ENCODE results near the gene C22orf39. TPM values are rescaled to one million over a fixed set of nuclear protein-coding genes. Genes with fewer than 3 reads are reported as not detected.

The C22orf39 gene
- total RNA-seq, 2 donors from 2014 or later = 21.6 to 21.8 TPM

- peaks cover 11% of the 10 kb centered on the region for H3K4me1 ChIP-seq
- H3K27me3 ChIP-seq = no peaks in the 10 kb centered on the region
- no peak for TF ChIP-seq CTCF (IDR thresholded peaks at IDR 0.05)
- peak; percentile 83 for DNase-seq
- peak within 1 kb of the TSS; percentile 81 for H3K4me3 ChIP-seq
- H3K9ac ChIP-seq (ENCODE audit: low read depth in 2 of 2, low read length in 2 of 2) = peak within 1 kb of the TSS; percentile 80 to 93
- H3K27ac ChIP-seq = peak within 1 kb of the TSS; percentile 91
- intact Hi-C loops (cut with DNase I) = loop anchor here (10.0 kb wide), 1 partner anchor 294 kb away; no protein-coding TSS in a partner anchor
- H3K36me3 ChIP-seq = no peaks in the 10 kb centered on the region
- H3K9me3 ChIP-seq = no peaks in the 10 kb centered on the region
Observed at GRCh38 chr22:19478901-19479354, 31.4 kb upstream of the C22orf39 start, which contains the start of gene UFD1. Gene UFD1 (minus strand): TSS chr22:19479193. CDS start chr22:19479085, 108 bp downstream.

GRCh38 chr22:19478045-19478900 lies 30.8 kb upstream of the C22orf39 start:
- Histone ChIP-seq H3K27ac (peak overlapping the region; percentile 91), H3K27me3 (no peaks in the 10 kb centered on the region), H3K4me3 (peak overlapping the region; percentile 81), H3K9ac (ENCODE audit: low read depth in 2 of 2, low read length in 2 of 2) (peak overlapping the region; percentile 76 to 80), H3K9me3 (no peaks in the 10 kb centered on the region), H3K36me3 (no peaks in the 10 kb centered on the region), H3K4me1 (peaks cover 11% of the 10 kb centered on the region)
- DNase-seq = peak; percentile 26
- TF ChIP-seq CTCF (IDR thresholded peaks at IDR 0.05) = no peak
- intact Hi-C loops (cut with DNase I) = loop anchor here (10.0 kb wide), 1 partner anchor 293 kb away; no protein-coding TSS in a partner anchor

- H3K27ac ChIP-seq = no peak overlapping the region
- H3K9ac ChIP-seq (ENCODE audit: low read depth in 2 of 2, low read length in 2 of 2) = peak overlapping the region in 1 of 2 donors; percentile 76
- H3K27me3 ChIP-seq = no peaks in the 10 kb centered on the region
- H3K9me3 ChIP-seq = no peaks in the 10 kb centered on the region
- H3K4me1 ChIP-seq = peaks cover 11% of the 10 kb centered on the region
- no peaks in the 10 kb centered on the region for H3K36me3 ChIP-seq
- TF ChIP-seq CTCF (IDR thresholded peaks at IDR 0.05) = no peak
- no peak for DNase-seq
- intact Hi-C loops (cut with DNase I) = loop anchor here (10.0 kb wide), 1 partner anchor 293 kb away; no protein-coding TSS in a partner anchor
- H3K4me3 ChIP-seq = peak overlapping the region; percentile 81
Observed at GRCh38 chr22:19477321-19478044, 30.0 kb upstream of the C22orf39 start.

GRCh38 chr22:19476023-19476422 lies 28.5 kb upstream of the C22orf39 start:
- peaks cover 11% of the 10 kb centered on the region for H3K4me1 ChIP-seq
- no peak for TF ChIP-seq CTCF (IDR thresholded peaks at IDR 0.05)
- intact Hi-C loops (cut with DNase I) = loop anchor here (10.0 kb wide), 1 partner anchor 291 kb away; no protein-coding TSS in a partner anchor
- no peaks in the 10 kb centered on the region for H3K27me3 ChIP-seq
- no peak for DNase-seq
- H3K27ac ChIP-seq = no peak overlapping the region
- H3K36me3 ChIP-seq = no peaks in the 10 kb centered on the region
- no peak overlapping the region for H3K4me3 ChIP-seq
- no peak overlapping the region for H3K9ac ChIP-seq (ENCODE audit: low read depth in 2 of 2, low read length in 2 of 2)
- no peaks in the 10 kb centered on the region for H3K9me3 ChIP-seq

GRCh38 chr22:19473578-19473977 lies 26.1 kb upstream of the C22orf39 start:
- H3K27ac ChIP-seq = no peak overlapping the region
- intact Hi-C loops (cut with DNase I) = loop anchor here (10.0 kb wide), 1 partner anchor 289 kb away; no protein-coding TSS in a partner anchor
- no peak overlapping the region for H3K4me3 ChIP-seq
- no peak for TF ChIP-seq CTCF (IDR thresholded peaks at IDR 0.05)
- no peak for DNase-seq
- H3K9ac ChIP-seq (ENCODE audit: low read depth in 2 of 2, low read length in 2 of 2) = no peak overlapping the region
- H3K36me3 ChIP-seq = peaks cover 10% of the 10 kb centered on the region
- H3K27me3 ChIP-seq = no peaks in the 10 kb centered on the region
- H3K4me1 ChIP-seq = peaks cover 6% of the 10 kb centered on the region
- H3K9me3 ChIP-seq = no peaks in the 10 kb centered on the region
